Endodermal cell (in vitro differentiated cells): Measurements from ENCODE around the gene ATF7IP2. TPM values are rescaled to one million over a fixed set of nuclear protein-coding genes. Genes with fewer than 3 reads are reported as not detected.
"Not testable (repeated sequence)": the region's sequence is repeated elsewhere in the genome, so short reads cannot be mapped to it uniquely, and the experiment has no call there.

ENCODE experiments used
- DNase-seq: peaks from one replicate; pipeline ENCODE4 v3.0.0-alpha.2; 2017
- H3K27ac ChIP-seq: 2 replicates; pipeline ENCODE4 v1.5.1; 2013; ENCODE audit warnings: mild to moderate bottlenecking, low read depth, low read length, moderate library complexity
- H3K27me3 ChIP-seq: 2 replicates; pipeline ENCODE4 v1.6.1; 2013; ENCODE audit warnings: mild to moderate bottlenecking, low read length, moderate library complexity; ENCODE audit not compliant: insufficient read depth, control insufficient read depth, poor library complexity, severe bottlenecking
- H3K36me3 ChIP-seq: 2 replicates; pipeline ENCODE4 v1.7.0; 2013; ENCODE audit warnings: mild to moderate bottlenecking, low read length, moderate library complexity; ENCODE audit not compliant: control insufficient read depth, insufficient read depth
- H3K4me1 ChIP-seq: one replicate; pipeline ENCODE4 v1.7.0; 2013; ENCODE audit warnings: low read length; ENCODE audit not compliant: control insufficient read depth, insufficient read depth
- H3K4me3 ChIP-seq: 2 replicates; pipeline ENCODE4 v1.5.1; 2013; ENCODE audit warnings: mild to moderate bottlenecking, low read length, moderate library complexity
- H3K9ac ChIP-seq: 2 replicates; pipeline ENCODE4 v1.6.1; 2013; ENCODE audit warnings: mild to moderate bottlenecking, low read length, moderate library complexity; ENCODE audit not compliant: poor library complexity, severe bottlenecking; ENCODE audit errors: extremely low read depth
- H3K9me3 ChIP-seq: 2 replicates; pipeline ENCODE4 v1.6.1; 2013; ENCODE audit warnings: mild to moderate bottlenecking, low read length, moderate library complexity; ENCODE audit not compliant: control insufficient read depth
- H3K27ac Mint-ChIP-seq: 2 replicates; pipeline ENCODE4 v1.8.0; 2020; ENCODE audit warnings: mixed read lengths
- H3K27me3 Mint-ChIP-seq: 2 replicates; pipeline ENCODE4 v1.8.0; 2021; ENCODE audit warnings: mild to moderate bottlenecking, mixed read lengths; ENCODE audit not compliant: insufficient read depth
- H3K36me3 Mint-ChIP-seq: 2 replicates; pipeline ENCODE4 v1.8.0; 2020; ENCODE audit warnings: low read depth, mixed read lengths
- H3K4me1 Mint-ChIP-seq: 2 replicates; pipeline ENCODE4 v1.8.0; 2020; ENCODE audit warnings: mixed read lengths
- H3K4me3 Mint-ChIP-seq: 2 replicates; pipeline ENCODE4 v1.8.0; 2020; ENCODE audit warnings: mild to moderate bottlenecking, moderate library complexity, mixed read lengths
- H3K9me3 Mint-ChIP-seq: 2 replicates; pipeline ENCODE4 v1.8.0; 2020; ENCODE audit warnings: mild to moderate bottlenecking, mixed read lengths
- WGBS, 2 experiments: methylation state at CpG; one replicate each; pipeline versions ENCODE4 v1.1.5 to v1.1.7; 2013; ENCODE audit warnings: missing lambda C conversion rate in 2 of 2, mixed read lengths in 1 of 2; ENCODE audit not compliant: insufficient coverage in 1 of 2, insufficient read length in 1 of 2; 5-methylcytosine and 5-hydroxymethylcytosine counted together
- total RNA-seq, 2 donors: library from RNA; stranded (reverse); fragmentation: NEBNext Ultra II Directional in 1 of 2; extraction: Animal tissue kit (Norgen Biotek cat#: 25700) in 1 of 2; gene quantifications; 2 replicates in 1 of 2; 3 replicates in 1 of 2; pipeline ENCODE4 v1.2.1, GENCODE V29; 2021
- TF ChIP-seq, protein P1 (sequence below): fragments of 200-600 bp; sonication (generic); conservative IDR thresholded peaks from 2 replicates; pipeline ENCODE4 v1.5.0; 2021; ENCODE audit warnings: antibody characterized with exemption, mild to moderate bottlenecking

ATF7IP2 gene
- total RNA-seq, 2 donors from 2014 or later = 20.5 to 22.8 TPM

DNA sequence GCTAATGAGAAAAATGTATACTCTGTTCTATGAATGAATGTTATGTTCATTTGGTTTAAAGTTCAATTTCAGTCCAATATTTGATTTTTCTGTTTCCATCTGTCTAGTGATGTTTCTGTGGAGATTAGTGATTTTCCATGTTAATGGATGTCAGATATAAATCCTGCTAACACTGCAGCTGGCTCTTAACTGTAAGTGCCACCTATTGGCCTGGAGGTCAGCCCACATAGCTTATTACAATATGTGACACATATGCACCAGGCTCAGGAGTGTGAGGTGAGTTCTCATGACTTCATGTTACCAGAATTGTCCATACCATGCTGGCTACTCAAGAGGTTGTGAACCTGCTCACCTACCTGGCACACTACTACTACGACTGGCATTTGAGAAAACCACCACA, 17.1 kb downstream of the ATF7IP2 start:
- peaks cover 64% of the 10 kb centered on the region for H3K9me3 ChIP-seq
- TF ChIP-seq, protein P1, sequence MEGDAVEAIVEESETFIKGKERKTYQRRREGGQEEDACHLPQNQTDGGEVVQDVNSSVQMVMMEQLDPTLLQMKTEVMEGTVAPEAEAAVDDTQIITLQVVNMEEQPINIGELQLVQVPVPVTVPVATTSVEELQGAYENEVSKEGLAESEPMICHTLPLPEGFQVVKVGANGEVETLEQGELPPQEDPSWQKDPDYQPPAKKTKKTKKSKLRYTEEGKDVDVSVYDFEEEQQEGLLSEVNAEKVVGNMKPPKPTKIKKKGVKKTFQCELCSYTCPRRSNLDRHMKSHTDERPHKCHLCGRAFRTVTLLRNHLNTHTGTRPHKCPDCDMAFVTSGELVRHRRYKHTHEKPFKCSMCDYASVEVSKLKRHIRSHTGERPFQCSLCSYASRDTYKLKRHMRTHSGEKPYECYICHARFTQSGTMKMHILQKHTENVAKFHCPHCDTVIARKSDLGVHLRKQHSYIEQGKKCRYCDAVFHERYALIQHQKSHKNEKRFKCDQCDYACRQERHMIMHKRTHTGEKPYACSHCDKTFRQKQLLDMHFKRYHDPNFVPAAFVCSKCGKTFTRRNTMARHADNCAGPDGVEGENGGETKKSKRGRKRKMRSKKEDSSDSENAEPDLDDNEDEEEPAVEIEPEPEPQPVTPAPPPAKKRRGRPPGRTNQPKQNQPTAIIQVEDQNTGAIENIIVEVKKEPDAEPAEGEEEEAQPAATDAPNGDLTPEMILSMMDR = no peak
- H3K4me3 ChIP-seq = no peak overlapping the region
- no peaks in the 10 kb centered on the region for H3K27me3 Mint-ChIP-seq
- H3K4me1 ChIP-seq = no peaks in the 10 kb centered on the region
- no peak for DNase-seq
- H3K27me3 ChIP-seq = no peaks in the 10 kb centered on the region
- no peak overlapping the region for H3K27ac ChIP-seq
- 95% methylated on average over 1 of the region's 1 CpG; no CpG with 5 or more reads in 1 of the 2 experiments for WGBS, 2 experiments
- H3K4me3 Mint-ChIP-seq = no peak overlapping the region
- H3K36me3 ChIP-seq = peaks cover 28% of the 10 kb centered on the region
- no peak overlapping the region for H3K27ac Mint-ChIP-seq
- H3K9me3 Mint-ChIP-seq = peaks cover 44% of the 10 kb centered on the region
- H3K36me3 Mint-ChIP-seq = peaks cover 69% of the 10 kb centered on the region
- no peak overlapping the region for H3K9ac ChIP-seq
- no peaks in the 10 kb centered on the region for H3K4me1 Mint-ChIP-seq

DNA sequence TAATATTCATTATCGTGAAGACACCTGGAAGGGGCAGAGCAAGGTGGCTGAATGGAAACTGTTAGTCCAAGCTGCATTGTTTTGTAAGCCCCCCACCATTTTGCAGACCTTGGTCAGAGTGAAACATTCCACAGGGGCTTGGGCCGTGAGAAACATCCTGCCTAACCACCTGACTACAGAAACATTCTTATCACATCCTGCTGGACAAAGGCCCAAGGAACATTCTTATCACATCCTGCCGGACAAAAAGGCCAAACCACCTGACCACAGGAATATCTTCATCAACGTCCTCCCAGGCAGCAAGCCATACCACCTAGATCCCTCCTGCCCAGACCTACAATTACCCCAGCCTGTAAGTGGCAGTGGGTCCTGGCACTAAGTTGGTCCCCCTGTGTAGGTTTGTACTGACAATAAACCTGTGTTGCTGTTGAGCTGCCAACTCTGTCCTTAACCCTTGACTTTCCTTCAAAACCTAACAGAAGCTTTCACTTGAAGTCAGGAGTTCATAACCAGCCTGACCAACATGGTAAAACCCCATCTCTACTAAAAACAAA, 19.6 kb downstream of the ATF7IP2 start:
- Mint-ChIP-seq H3K27ac (no peak overlapping the region), H3K4me3 (no peak overlapping the region), H3K36me3 (peaks cover 81% of the 10 kb centered on the region), H3K4me1 (no peaks in the 10 kb centered on the region), H3K9me3 (peaks cover 66% of the 10 kb centered on the region), H3K27me3 (no peaks in the 10 kb centered on the region)
- Histone ChIP-seq H3K36me3 (peaks cover 28% of the 10 kb centered on the region), H3K9me3 (peaks cover 85% of the 10 kb centered on the region), H3K27me3 (no peaks in the 10 kb centered on the region), H3K4me3 (peak overlapping the region; percentile 64), H3K4me1 (no peaks in the 10 kb centered on the region), H3K9ac (no peak overlapping the region), H3K27ac (no peak overlapping the region)
- 97 to 100% methylated on average over 3 to 4 of the region's 4 CpGs for WGBS, 2 experiments
- TF ChIP-seq, protein P1 = no peak
- no peak for DNase-seq

DNA sequence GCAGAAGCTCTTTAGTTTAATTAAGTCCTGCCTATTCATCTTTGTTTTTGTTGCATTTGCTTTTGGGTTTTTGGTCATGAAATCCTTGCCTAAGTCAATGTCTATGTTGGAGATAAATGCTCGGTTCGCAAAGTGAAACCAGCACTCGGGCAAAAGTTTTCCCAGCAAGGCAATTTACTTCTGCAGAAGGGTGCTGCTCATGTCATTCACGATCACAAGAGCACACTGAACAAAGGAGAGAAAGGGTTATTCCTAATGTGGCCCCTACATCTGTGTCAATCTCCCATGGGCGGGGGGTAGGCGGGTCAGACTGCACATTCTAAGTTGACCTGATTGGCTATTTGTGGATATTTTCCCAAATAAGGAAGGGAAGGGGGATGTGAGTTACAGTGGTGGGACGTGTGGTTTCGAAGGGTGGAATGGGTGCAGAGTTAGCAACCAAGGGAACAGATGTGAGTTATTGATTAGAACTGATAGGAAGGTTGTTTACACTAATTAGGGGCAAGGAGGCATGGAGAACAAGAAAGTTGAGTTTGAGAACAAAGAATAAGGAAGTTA, 23.0 kb downstream of the ATF7IP2 start:
- TF ChIP-seq, protein P1 = no peak
- Mint-ChIP-seq H3K27ac (no peak overlapping the region), H3K9me3 (peaks cover 87% of the 10 kb centered on the region)

DNA sequence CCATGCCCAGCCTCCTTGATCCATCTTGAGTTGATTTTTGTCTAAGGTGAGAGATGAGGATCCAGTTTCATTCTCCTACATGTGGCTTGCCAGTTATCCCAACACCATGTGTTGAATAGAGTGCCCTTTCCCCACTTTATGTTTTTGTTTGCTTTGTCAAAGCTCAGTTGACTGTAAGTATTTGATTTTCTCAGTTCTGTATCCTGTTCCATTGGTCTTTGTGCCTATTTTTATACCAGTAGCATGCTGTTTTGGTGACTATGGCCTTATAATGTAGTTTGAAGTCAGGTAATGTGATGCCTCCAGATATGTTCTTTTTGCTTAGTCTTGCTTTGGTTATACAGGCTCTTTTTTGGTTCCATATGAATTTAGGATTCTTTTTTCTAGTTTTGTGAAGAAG, 23.9 kb downstream of the ATF7IP2 start:
- not testable (repeated sequence) for H3K4me1 Mint-ChIP-seq, H3K27me3 ChIP-seq, H3K36me3 ChIP-seq, H3K27ac Mint-ChIP-seq, H3K4me3 ChIP-seq, DNase-seq, H3K4me1 ChIP-seq, H3K27me3 Mint-ChIP-seq, H3K27ac ChIP-seq, H3K4me3 Mint-ChIP-seq, H3K9ac ChIP-seq
- peaks cover 76% of the 10 kb centered on the region for H3K36me3 Mint-ChIP-seq
- H3K9me3 Mint-ChIP-seq = peaks cover 89% of the 10 kb centered on the region
- peaks cover 95% of the 10 kb centered on the region for H3K9me3 ChIP-seq

More for the DNA sequence above, 23.0 kb downstream of the ATF7IP2 start:
- Mint-ChIP-seq H3K4me1 (no peaks in the 10 kb centered on the region), H3K4me3 (no peak overlapping the region), H3K27me3 (no peaks in the 10 kb centered on the region), H3K36me3 (peaks cover 79% of the 10 kb centered on the region)
- Histone ChIP-seq H3K36me3 (peaks cover 16% of the 10 kb centered on the region), H3K4me1 (no peaks in the 10 kb centered on the region), H3K4me3 (peak overlapping the region; percentile 27), H3K9me3 (peaks cover 99% of the 10 kb centered on the region), H3K27ac (no peak overlapping the region), H3K9ac (no peak overlapping the region), H3K27me3 (no peaks in the 10 kb centered on the region)
- WGBS, 2 experiments = 83 to 88% methylated on average over 8 of the region's 8 CpGs
- no peak for DNase-seq
